HG02678 (cell line): ENCODE measurements around the gene GART.
"Not testable (repeated sequence)": the region's sequence is repeated elsewhere in the genome, so short reads cannot be mapped to it uniquely, and the experiment has no call there.

Experiments used
- ATAC-seq: cut with Tn5 transposase; IDR thresholded peaks from one replicate; pipeline ENCODE4 v1.9.1; 2021; ENCODE audit warnings: mild to moderate bottlenecking, moderate library complexity; ENCODE audit not compliant: unreplicated experiment

Gene GART

GRCh38 chr21:33541756-33542639 lies at the start of gene GART:
Gene GART (minus strand): TSS chr21:33542117. CDS start chr21:33539315, 2,802 bp downstream.
- ATAC-seq: peak; percentile 49

DNA sequence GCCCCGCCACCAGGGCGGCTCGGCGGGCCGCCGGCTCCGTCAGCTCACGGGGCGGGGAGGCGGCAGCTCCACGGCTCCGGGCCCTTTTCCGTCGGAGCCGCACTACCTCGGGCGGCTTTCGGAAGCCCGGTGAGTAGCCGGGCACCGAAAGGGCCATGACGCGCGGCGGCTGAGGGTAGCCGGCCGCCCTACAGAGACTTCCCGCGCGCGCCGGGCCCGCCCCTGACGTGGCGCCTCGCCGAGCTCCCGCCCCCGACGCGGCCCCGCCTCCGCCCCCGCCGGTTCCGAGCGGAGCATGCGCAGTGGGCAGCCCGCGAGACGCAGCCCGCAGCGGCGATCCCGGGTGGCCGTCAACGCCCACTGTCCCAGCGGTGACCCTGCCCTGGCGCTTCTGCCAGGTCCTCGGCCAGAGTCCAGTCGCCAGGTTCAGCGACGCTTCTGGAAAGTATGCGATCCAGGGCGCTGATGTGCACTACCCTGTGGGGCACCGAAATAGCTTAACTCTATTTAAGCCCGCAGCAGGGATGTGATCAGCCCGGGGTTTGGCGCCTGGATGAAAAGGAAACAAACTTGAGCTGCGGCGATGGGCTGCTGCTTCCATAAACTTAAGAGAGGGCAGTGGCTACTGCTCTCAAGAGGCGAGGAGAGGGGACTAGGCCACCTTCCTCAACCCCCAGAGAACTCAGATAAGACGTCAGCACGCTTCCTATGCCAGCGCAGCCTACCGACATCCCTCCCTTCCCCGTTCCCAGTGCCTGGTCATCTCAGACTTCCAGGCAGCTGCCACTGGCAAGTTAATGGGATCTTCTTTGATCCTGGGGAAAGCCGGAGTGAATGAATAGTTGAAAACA lies 46.8 kb upstream of the GART start, which contains the start of gene DONSON:
Gene DONSON, minus strand, starts transcription at position 200 of the 851 bp plus-strand sequence. Its CDS starts 43 bp downstream, at position 157.
- peak; percentile 89 for ATAC-seq

DNA sequence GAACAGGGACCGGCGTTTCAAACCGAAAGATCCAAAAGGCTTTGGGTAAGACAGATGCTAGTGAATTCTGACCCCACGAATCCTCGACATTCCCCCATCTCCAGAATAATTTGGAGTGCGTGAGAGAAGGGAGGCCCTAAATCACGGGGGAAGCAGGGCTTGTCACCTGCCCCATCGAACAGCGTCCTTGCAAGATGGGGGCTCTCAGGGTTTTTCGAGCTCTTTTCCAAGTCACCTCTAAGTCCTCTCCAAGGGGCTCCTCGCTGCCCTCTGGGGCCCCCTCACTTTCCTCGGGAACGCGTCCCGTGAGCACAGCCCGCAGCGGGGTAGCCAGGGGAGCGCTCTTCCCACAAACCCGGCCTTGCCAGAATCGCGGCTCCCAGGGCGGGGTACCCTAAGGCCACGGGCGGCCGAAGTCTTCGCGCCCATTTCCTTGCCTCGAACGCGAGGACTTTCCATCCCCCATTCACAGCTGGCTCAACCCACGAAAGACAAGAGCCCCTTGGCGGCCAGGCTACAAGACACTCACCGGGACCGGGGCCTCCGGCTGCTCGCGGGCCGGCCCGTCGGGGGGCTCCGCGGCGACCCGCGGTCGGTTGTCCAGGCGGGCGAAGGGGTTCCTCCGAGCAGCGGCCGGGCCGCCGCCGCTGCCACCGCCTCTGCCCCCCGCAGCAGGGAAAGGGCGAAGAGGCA lies 46.0 kb upstream of the GART start:
- peak; percentile 27 for ATAC-seq

DNA sequence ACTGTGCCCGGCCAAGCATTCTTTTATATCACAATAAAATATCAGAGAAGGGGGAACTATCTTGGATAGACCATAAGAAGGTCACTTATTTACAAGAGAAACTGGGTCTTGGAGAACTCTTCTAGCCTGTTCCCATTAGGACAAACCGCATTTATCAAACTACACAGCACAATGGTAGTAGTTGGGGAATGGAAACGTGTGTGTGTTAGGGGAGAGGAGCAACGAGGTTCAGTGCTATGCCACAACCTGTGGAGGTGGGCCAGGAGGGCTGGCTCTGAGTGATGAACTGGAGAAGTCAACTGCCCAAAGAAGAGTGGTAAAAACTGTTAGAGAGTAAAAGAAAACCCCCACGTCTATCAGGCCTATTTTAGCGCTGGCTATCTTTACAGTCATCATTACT lies 45.0 kb upstream of the GART start:
- no peak for ATAC-seq

DNA sequence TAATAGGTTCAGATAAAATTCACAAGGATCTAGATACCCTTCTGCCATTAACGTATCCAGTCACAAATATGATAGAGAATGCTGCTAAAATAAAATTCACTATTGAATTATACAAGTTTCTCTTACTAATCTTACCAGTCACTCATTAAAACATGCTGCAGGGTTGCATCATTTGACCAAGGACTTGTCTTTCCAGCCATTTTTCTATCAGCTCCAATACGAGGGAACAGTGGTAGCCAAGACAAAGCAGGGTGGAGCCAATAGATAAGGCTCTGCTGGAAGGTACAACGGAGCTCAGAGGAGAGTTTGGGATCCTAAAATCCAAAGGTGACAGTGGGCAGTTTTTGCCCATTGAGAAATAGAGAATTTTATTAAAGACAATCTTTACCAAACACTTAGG lies 42.5 kb upstream of the GART start:
- no peak for ATAC-seq

DNA sequence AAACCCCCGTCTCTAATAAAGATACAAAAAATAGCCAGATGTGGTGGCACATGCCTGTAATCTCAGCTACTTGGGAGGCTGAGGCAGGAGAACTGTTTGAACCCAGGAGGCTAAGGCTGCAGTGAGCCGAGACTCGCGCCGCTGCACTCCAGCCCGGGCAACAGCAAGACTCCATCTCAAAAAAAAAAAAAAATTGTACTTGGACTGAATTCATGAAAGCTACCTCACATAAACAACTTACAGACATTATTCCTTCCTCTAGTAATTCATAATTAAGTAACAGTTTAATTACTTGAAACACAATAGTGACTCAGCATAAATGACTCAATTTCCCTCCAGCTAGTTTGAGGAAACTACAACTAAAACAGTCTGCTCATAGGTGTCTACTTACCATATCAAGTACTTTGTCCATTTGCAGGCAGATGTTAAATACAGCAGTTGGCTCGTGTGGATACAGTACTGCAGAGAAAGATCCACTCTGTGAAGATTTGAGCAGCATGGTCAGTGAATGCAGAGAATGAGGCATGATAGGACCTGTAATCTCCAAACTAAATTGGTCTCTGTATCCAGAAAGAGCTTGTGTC lies 37.1 kb upstream of the GART start:
- no peak for ATAC-seq

- ATAC-seq: no peak
Observed at GRCh38 chr21:33578214-33578613, 36.3 kb upstream of the GART start.

- not testable (repeated sequence) for ATAC-seq
Observed at GRCh38 chr21:33576741-33577141, 34.8 kb upstream of the GART start.

- ATAC-seq: no peak
Observed at GRCh38 chr21:33572350-33572749, 30.4 kb upstream of the GART start.

DNA sequence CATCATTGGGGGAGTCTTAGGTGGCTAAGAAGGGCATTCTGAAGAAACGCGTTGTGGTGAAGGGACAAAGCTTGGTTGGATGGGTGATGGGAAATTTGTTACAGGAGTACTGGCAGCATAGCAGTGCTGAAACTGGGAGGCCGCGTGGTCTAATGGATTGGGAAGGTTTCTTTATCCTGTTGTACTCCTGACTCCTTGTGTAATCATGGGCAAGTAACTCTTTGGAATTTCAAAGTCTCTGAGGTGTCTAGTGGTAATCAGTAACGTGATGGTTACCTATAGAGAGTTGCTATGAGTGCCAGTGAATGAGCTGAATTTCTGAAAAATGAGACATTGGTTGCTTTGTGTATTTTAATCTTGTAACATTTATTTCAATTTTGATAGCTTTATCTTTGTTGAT lies 28.1 kb upstream of the GART start:
- no peak for ATAC-seq

DNA sequence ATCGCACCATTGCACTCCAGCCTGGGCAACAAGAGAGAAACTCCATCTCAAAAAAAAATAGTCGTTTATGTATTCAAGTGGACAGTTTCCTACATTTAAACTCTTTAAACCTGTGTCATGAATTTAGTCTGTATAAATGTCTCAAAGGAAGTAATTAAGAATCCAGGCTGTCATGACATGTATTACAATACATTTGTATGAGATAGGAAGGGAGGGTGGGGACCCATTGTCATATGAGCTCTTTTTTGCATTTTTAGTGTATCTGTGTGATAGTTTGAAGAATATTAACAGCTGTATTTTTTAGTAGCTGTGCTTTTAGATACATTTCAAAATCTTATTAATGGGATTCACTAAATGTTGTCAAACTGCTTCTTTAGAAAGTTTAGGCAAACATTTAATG lies 26.5 kb upstream of the GART start:
- no peak for ATAC-seq

- ATAC-seq: no peak
Observed at GRCh38 chr21:33567914-33568313, 26.0 kb upstream of the GART start.

DNA sequence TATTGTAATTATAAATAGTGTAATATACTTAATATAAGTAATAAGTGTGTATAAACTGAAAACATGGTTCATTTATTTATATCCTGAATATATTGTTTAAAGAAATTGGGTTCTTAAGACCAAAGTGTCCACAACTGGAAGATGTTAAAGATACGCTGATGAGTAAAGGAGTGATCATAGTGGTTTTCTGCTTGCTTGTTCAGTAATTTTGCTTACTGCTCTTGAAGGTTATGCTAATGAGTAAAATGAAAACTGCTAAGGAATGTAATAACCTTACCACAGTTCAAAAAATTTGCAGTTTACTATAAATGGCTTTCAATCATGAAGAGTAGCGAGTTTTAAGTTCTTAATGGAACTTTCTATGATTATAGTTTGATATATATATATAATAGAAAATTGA lies 24.6 kb upstream of the GART start:
- ATAC-seq: no peak

GRCh38 chr21:33562389-33562788 lies 20.5 kb upstream of the GART start:
- ATAC-seq: no peak

GRCh38 chr21:33561373-33561772 lies 19.5 kb upstream of the GART start:
- no peak for ATAC-seq

DNA sequence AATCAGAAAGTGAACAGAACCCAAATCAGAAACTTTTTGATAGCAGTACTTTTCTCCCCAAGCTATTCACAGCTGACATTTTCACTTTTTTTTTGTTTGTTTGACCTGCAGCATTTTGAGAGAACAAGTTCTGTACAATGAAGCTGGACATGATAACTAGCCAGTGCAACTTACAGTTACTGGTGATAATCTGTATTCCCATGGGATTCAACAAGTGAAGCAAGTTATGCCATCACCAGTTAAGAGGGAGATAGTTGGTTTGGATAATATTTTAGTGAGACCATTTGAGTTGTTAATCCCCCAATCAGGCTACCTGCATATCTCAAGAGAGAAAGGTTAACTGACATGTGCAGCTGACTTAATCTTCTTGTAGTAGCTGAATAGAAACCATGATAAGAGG lies 19.0 kb upstream of the GART start:
- no peak for ATAC-seq

GRCh38 chr21:33559813-33560212 lies 17.9 kb upstream of the GART start:
- ATAC-seq: no peak

DNA sequence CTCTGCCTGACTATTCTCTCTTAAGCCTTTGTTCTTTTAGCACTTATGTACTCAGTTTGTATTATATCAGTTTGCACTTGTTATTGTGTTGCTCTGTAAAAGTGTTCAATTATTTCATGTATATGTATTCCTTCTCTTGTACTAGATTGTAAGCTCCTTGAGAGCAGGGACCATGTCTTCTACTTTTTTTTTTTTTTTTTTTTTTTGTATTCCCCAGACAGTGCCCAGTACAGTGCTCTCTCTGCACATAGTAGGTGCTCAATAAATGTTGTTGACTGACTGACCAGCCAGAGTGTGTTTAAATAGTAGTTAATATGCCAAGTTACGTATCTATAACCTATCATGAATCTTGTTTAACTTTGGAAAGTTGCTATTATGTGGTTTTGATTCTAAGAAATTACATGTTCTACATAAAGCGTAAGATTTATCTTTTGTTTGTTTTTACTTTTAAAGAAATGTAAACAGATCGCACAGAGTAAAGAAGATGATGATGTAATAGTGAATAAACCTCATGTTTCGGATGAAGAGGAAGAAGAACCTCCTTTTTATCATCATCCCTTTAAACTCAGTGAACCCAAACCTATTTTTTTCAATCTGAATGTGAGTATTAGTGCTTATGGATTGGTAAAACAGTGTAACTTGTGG lies 17.0 kb upstream of the GART start:
- ATAC-seq: no peak

DNA sequence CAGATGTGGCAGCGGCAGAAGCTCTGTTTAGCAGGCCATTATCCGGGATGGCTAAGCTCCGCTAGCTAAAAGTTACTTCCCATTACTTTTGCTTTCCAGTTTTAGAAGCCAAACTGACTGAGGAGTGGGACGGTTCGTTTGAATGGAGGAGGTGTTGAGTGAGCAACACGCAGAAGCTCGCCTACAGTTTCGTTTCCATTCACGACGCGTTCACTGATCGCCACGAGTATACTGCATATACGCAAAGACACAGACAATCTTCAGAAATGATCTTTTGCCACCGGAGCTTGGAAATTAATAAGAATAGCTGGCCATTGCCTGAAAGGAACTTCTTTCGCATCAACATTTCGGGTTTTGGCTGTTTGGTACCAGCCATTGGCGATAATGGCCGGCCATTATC lies 15.5 kb upstream of the GART start:
- ATAC-seq: no peak

GRCh38 chr21:33554982-33555344 lies 13.0 kb upstream of the GART start:
- ATAC-seq: no peak
